Lung (tissue), 12 donors: ENCODE measurements around the gene CNGB1. TPM values are rescaled to one million over a fixed set of nuclear protein-coding genes. Genes with fewer than 3 reads are reported as not detected.

Experiments used
- ATAC-seq: fragments of 200-7000 bp; cut with Tn5 transposase; one replicate; pipeline ENCODE4 v1.9.1; 2020; ENCODE audit warnings: moderate number of reproducible peaks; ENCODE audit not compliant: insufficient read depth, low FRiP score
- DNase-seq, 3 donors: peaks; one replicate each; pipeline ENCODE4 v3.0.0-alpha.2; 2013 to 2017
- H3K27ac ChIP-seq, 2 donors: one replicate each; pipeline ENCODE4 v1.5.1; 2013; ENCODE audit warnings: mild to moderate bottlenecking in 2 of 2, moderate library complexity in 2 of 2, control low read depth in 1 of 2, inconsistent platforms in 1 of 2, low read depth in 1 of 2, low read length in 1 of 2
- H3K27me3 ChIP-seq, 3 donors: one replicate each; pipeline ENCODE4 v1.5.1; 2013; ENCODE audit warnings: low read length in 2 of 3; ENCODE audit not compliant: control insufficient read depth in 3 of 3, insufficient read depth in 3 of 3
- H3K36me3 ChIP-seq, 4 donors: one replicate each; pipeline ENCODE4 v1.5.1; 2013; ENCODE audit warnings: low read length in 4 of 4, mild to moderate bottlenecking in 1 of 4, moderate library complexity in 1 of 4; ENCODE audit not compliant: control insufficient read depth in 4 of 4, insufficient read depth in 4 of 4
- H3K4me1 ChIP-seq, 5 donors: one replicate each; pipeline ENCODE4 v1.5.1; 2013; ENCODE audit warnings: low read length in 5 of 5, mild to moderate bottlenecking in 2 of 5, moderate library complexity in 1 of 5; ENCODE audit not compliant: control insufficient read depth in 5 of 5, insufficient read depth in 5 of 5
- H3K4me3 ChIP-seq: one replicate; pipeline ENCODE4 v1.5.1; 2013; ENCODE audit warnings: mild to moderate bottlenecking, control low read depth, moderate library complexity
- H3K9ac ChIP-seq, 2 donors: one replicate each; pipeline ENCODE4 v1.5.1; 2013; ENCODE audit warnings: low read length in 2 of 2, control low read depth in 1 of 2; ENCODE audit not compliant: insufficient read depth in 1 of 2
- H3K9me3 ChIP-seq, 4 donors: one replicate each; pipeline ENCODE4 v1.5.1; 2013; ENCODE audit warnings: low read length in 3 of 4, mild to moderate bottlenecking in 1 of 4, moderate library complexity in 1 of 4; ENCODE audit not compliant: control insufficient read depth in 4 of 4, insufficient read depth in 3 of 4
- WGBS, 2 donors: extraction: QIAGEN DNeasy Blood & Tissue Kit; methylation state at CpG; one replicate each; pipeline ENCODE4 v1.1.7; 2013; 5-methylcytosine and 5-hydroxymethylcytosine counted together
- polyA plus RNA-seq, 2 donors: library from polyadenylated mRNA; stranded (reverse); fragments of 200-250 nt; gene quantifications; one replicate each; pipeline ENCODE4 v1.2.1, GENCODE V29; 2013
- total RNA-seq, 2 donors: library from RNA; depleted of rRNA in 1 of 2; stranded (reverse); fragments of >200 nt in 1 of 2; gene quantifications; one replicate each; pipeline ENCODE4 v1.2.1, GENCODE V29; 2014 to 2021
- TF ChIP-seq, protein P1 (sequence below): IDR thresholded peaks from 2 replicates; pipeline ENCODE4 v1.5.1; 2012; ENCODE audit warnings: mild to moderate bottlenecking; ENCODE audit errors: control extremely low read depth, extremely low read depth
- donor health status: control.
- donor health status: control.
- donor health status: Bipolar disorder and iron deficiency.
- donor health status: healthy.
- donor health status: DM: yes; HTN: yes; CAD: no.

CNGB1 gene
- total and polyA plus RNA-seq, 4 donors, result 0.14 to 0.43 (median 0.19) TPM

DNA sequence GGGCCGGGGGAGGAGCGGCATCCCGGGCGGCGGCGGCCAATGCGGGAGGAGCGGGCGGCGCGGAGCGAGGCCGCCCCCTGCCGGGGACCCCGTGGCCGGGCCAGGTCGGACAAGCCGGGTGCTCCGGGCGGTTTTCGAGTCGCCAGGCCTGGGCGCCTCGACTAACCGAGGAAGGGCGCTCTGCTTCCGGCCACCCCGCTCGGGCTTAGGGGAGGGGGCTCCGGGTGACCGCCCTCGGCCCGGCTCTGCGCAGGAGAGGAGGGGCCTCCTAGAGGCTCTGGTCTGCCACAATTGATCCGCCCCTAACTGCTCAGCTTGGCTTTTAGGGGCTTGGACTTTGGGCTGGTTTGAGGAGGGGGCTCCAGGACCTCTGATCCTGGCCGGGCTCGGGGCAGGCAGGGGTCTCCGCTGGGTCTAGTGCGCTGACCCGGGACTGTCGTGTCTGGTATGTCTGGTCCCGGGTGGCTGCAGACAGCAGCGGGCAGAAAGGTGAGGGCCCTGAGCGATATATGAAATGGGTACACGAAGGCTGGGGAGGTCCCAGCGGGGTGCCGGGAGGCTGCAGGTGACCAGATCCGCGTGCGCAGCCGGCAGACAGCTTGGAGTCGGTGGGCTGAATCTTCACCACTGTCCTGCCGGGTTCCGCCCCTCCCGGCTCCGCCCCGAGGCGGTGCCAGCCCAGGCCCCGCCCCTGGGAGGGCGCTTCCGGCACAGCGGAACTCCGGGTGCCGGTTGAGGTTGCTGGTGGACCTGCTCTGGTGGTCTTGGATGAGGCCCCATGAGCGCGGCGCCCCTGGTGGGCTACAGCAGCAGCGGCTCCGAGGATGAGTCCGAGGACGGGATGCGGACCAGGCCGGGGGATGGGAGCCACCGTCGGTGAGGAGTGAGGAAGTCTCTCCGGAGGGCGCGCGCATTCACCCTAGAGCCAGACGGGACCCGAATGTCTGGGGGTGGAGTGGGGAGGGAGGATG is 30.1 kb upstream of the CNGB1 start, which contains the start of gene USB1:
USB1 (plus strand) TSS at position 702 of the 971 bp plus-strand sequence; CDS start at position 779, 77 bp downstream.
- peak; percentile 84 to 89 (median 89) for DNase-seq
- peak; percentile 90 for ATAC-seq
- no peak within 1 kb of the TSS for H3K9ac ChIP-seq
- H3K9me3 ChIP-seq, result no peaks in the 10 kb centered on the region
- TF ChIP-seq, protein P1, sequence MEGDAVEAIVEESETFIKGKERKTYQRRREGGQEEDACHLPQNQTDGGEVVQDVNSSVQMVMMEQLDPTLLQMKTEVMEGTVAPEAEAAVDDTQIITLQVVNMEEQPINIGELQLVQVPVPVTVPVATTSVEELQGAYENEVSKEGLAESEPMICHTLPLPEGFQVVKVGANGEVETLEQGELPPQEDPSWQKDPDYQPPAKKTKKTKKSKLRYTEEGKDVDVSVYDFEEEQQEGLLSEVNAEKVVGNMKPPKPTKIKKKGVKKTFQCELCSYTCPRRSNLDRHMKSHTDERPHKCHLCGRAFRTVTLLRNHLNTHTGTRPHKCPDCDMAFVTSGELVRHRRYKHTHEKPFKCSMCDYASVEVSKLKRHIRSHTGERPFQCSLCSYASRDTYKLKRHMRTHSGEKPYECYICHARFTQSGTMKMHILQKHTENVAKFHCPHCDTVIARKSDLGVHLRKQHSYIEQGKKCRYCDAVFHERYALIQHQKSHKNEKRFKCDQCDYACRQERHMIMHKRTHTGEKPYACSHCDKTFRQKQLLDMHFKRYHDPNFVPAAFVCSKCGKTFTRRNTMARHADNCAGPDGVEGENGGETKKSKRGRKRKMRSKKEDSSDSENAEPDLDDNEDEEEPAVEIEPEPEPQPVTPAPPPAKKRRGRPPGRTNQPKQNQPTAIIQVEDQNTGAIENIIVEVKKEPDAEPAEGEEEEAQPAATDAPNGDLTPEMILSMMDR, result peak; percentile 55
- H3K27me3 ChIP-seq, result no peaks in the 10 kb centered on the region
- peak within 1 kb of the TSS; percentile 87 for H3K4me3 ChIP-seq
- peaks cover 0 to 18% (median 10%) of the 10 kb centered on the region in 5 donors for H3K4me1 ChIP-seq
- H3K27ac ChIP-seq, result peak within 1 kb of the TSS; percentile 92 to 93
- peaks cover 6 to 24% (median 12%) of the 10 kb centered on the region in 4 donors for H3K36me3 ChIP-seq
- WGBS, 2 donors, result 1% methylated on average over 71 to 81 of the region's 81 CpGs

DNA sequence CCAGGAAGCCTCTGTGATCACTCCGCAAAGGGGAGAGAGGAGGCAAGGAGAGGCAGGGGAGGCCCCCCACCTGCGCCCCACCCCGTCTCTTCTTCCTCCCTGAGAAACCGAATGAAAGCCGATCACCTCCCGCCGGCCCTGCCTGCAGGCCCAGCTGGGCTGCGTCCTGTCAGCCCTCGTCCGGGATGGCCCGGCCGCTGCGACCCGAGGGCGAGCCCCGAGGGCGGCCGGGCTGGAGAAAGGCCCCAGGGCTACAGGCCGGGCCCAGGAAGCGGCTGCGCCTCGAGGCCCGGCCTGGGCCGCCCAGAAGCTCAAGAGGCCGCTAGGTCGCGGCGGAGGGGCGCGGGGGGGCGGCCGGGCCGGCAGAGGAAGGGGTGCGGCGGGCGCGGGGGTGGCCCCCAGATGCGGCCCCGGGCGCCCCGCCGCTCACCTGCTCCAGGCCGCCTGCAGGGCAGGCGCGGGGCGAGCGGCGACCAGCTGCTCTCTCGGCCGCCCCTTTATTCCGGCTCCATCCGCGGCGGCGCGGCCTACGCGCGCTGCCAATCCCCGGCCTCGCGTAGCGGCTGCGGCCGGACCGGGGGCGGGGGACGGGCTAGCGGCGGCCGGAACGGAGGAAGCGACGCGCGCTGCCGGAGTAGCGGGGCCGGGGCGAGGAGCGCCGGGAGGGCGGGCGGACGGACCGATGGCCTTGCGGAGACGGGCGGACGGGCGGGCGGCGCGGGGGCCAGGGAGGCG is 29.2 kb upstream of the CNGB1 start, which contains the start of gene ZNF319:
ZNF319 (minus strand) TSS at position 702 of the 735 bp plus-strand sequence. CDS start 2,407 bp downstream, outside the sequence.
- Histone ChIP-seq H3K36me3 (peaks cover 6 to 28% (median 15%) of the 10 kb centered on the region in 4 donors), H3K9me3 (no peaks in the 10 kb centered on the region), H3K27me3 (no peaks in the 10 kb centered on the region), H3K9ac (peak within 1 kb of the TSS; percentile 68 to 73), H3K4me1 (peaks cover 0 to 24% (median 10%) of the 10 kb centered on the region in 5 donors), H3K27ac (peak within 1 kb of the TSS; percentile 92 to 93), H3K4me3 (peak within 1 kb of the TSS; percentile 87)
- TF ChIP-seq, protein P1, result no peak
- 1 to 2% methylated on average over 41 to 95 of the region's 95 CpGs for WGBS, 2 donors
- DNase-seq (peak in 1 of 3 donors; percentile 22), ATAC-seq (peak; percentile 4)

DNA sequence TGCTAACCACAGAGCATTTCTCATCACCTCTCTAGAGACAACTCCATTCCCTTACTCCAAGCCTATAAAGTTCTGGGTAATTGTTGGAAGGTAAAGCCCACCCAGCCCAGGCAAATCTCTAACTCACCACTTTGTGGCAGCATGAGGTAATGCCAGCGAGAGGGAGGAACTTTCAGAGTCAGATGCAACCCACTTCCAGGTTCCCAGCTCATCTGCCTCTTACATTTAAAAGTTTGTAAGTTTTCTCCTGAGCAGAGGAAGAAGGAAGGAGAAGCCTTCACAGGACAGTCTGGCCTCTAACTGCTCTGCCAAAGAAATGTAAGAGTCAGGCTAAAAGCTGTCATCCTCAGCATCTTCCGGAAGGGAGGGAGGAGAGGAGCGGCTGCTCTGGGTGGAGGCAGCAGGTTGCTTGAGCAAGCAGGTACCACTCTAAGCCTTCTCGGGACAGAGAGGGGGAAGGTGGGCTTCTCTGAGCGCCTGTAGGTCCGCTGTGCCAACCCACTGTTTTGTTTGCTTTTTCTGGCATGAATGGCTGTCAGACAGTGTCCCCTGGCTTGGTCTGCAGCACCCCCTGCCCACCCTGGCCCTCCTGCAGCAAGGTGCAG is 28.5 kb upstream of the CNGB1 start:
- H3K9ac ChIP-seq, result peak overlapping the region; percentile 68 to 73
- H3K27me3 ChIP-seq, result no peaks in the 10 kb centered on the region
- DNase-seq, result peak in 2 of 3 donors; percentile 31 to 32
- TF ChIP-seq, protein P1, result no peak
- ATAC-seq, result no peak
- WGBS, 2 donors, result 9 to 17% methylated on average over 6 of the region's 6 CpGs
- H3K4me1 ChIP-seq, result peaks cover 0 to 28% (median 10%) of the 10 kb centered on the region in 5 donors
- H3K4me3 ChIP-seq, result peak overlapping the region; percentile 68
- H3K36me3 ChIP-seq, result peaks cover 6 to 28% (median 15%) of the 10 kb centered on the region in 4 donors
- peak overlapping the region; percentile 92 to 93 for H3K27ac ChIP-seq
- H3K9me3 ChIP-seq, result no peaks in the 10 kb centered on the region
